Myocyte (in vitro differentiated cells): ENCODE data around the gene KLHL12. TPM values are rescaled to one million over a fixed set of nuclear protein-coding genes. Genes with fewer than 3 reads are reported as not detected.

Source experiments
- DNase-seq: peaks from one replicate; pipeline ENCODE4 v3.0.0-alpha.2; 2012; ENCODE audit warnings: low read depth
- total RNA-seq: library from RNA; depleted of rRNA; stranded (reverse); fragments of >200 nt; gene quantifications from 2 replicates; pipeline ENCODE4 v1.2.3, GENCODE V29; 2014

KLHL12 gene
- total RNA-seq, 1 donor from 2014 or later = 42.8 TPM

DNA sequence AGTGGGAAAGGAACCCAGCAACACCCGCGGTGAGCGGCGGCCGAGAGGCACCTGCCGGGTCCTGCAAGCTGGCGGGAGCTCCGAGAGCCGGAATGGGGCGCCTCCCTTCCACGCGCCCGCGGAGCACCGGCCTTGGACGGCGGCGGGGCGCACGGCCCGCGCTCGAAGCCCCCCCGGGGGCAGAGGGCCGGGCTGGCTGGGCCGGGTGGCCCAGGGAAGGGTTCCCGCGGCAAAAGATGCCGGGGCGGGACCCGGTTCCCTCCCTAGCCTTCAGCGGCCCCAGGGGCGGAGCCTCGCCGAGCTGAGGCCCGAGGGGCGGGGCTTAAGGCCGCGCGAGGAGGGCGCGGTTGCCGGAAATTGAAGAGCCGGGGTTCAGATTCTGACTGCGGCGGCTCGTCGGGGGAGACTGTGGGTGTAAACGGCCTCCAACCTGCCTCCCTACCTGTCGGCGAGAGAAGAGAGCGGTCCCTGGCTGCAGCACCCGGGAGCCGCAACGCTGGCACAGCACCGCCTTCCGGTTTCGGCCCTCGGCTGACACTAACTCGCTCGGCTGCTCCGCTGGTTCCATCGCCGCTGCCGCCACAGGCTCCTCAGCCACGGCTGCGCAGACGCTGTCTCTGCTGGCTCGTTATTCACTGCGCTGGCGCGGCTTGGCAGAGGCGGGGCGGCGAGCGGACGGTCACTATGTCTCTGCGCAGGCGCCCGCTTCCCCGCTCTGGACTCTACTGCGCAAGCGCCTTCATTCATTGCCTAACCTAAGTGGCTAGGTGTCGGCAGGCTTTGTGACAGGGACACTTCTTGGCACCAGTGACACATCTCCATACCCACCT is 38.3 kb downstream of the KLHL12 start, which contains the start of gene RABIF:
Gene RABIF (minus strand): TSS at position 619 of the 830 bp plus-strand sequence. CDS start 51 bp downstream, at position 568.
- DNase-seq = peak; percentile 96

GRCh38 chr1:202888221-202888530 is 38.9 kb downstream of the KLHL12 start:
- DNase-seq = peak; percentile 71

- no peak for DNase-seq
Measured at GRCh38 chr1:202880961-202881460, 46.0 kb downstream of the KLHL12 start.

- DNase-seq = no peak
Measured at GRCh38 chr1:202880062-202880461, 47.0 kb downstream of the KLHL12 start.

DNA sequence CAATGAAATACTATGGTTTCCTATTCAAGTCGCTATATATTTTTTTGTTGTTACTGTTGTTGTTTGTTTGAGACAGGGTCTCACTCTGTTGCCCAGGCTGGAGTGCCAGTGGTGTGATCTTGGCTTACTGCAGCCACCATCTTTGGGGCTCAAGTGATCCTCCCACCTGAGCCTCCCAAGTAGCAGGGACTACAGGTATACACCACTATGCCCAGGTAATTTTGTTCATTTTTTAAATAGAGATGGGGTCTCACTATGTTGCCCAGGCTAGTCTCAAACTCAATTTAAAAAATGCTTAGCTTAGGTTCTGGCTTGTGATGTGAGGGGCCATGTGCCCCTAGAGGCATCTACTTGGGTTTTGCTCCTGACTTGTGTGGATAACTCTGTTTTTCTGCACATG is 47.9 kb downstream of the KLHL12 start:
- no peak for DNase-seq

DNA sequence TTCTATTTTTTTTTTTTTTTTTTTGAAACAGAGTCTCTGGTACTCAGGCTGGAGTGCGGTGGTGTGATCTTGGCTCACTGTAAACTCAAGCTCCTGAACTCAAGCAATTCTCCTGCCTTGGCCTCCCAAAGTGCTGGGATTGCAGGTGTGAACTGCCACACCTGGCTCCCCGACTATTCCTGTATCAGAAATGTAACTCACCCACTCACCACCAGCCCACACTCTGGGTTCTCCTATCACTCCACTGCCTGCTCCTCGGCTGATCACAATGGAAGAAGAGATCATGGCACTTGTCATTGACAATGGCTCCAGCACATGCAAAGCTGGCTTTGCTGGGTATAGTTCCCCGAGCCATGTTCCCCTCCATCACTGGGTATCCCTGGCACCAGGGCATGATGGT is 54.0 kb downstream of the KLHL12 start:
- no peak for DNase-seq

GRCh38 chr1:202871367-202871766 is 55.7 kb downstream of the KLHL12 start:
- DNase-seq = no peak

GRCh38 chr1:202862679-202863560 is 64.1 kb downstream of the KLHL12 start:
- no peak for DNase-seq

GRCh38 chr1:202861420-202862132 is 65.5 kb downstream of the KLHL12 start:
- DNase-seq = peak; percentile 92

- DNase-seq = peak; percentile 15
Measured at GRCh38 chr1:202860744-202861419, 66.2 kb downstream of the KLHL12 start.

GRCh38 chr1:202858789-202859414 is 68.1 kb downstream of the KLHL12 start:
- peak; percentile 17 for DNase-seq

DNA sequence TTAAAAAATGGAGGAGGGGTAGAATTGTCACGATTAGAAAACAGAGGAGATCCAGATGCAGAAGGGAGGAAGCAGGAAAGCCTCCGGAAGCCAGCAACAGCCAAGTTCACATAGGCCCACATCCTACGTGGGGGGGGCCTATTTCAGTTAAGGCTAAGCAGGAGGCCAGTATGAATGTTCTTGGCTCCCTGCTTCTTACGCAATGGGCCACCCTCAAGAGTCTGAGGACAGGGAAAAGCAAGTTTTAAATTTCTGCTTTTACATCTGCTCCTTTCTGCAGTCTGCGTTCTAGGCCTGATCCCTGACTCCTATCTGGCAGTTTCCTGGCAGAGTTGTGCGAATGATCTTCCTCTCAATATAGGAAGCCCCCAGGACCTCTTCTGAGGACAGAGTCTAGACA is 68.7 kb downstream of the KLHL12 start:
- DNase-seq = no peak

DNA sequence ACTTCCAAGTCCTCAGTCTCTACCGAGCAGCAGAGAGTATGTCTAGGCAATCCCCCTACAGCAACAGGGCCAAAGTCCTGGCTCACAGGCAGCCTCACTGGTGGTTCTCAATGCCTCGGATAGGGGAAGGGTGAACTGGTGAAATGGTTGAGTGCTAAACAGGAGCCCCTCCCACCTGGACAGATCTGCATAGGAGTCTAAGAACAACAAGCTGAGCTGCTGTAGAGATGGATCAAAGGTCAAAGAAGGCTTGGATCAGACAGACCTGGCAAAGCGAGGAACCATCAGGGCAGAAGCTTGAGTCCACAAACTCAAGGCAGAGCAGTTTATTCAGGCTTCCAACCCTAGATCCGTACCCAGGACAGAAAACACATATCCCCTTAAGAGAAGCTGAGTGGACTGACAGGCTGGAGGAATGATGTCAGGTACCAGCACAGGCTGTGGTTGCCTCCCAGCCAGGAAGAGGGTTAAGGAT is 69.9 kb downstream of the KLHL12 start:
- DNase-seq = no peak

- DNase-seq = no peak
Measured at GRCh38 chr1:202856014-202856413, 71.0 kb downstream of the KLHL12 start.

- no peak for DNase-seq
Measured at GRCh38 chr1:202854787-202855186, 72.2 kb downstream of the KLHL12 start.

GRCh38 chr1:202852163-202852904 is 74.7 kb downstream of the KLHL12 start:
- peak; percentile 27 for DNase-seq

GRCh38 chr1:202850593-202851362 is 76.3 kb downstream of the KLHL12 start:
- no peak for DNase-seq

DNA sequence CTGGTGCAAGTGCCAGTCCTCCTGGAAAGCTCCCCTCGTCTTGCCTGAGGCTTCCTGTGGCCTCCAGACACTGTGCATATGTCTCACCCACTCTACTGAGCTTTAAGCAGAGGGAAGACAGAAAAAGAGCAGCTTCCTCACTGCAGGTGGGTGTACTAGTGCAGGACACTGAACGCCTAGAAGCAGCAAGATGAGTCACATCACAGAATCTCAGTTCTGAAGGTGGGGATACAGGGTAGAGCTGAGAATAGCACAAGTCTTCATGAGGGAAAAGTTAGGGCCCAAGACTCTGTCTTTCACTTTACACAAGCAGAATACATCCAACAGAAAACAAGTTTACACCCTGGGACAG is 78.9 kb downstream of the KLHL12 start:
- no peak for DNase-seq

DNA sequence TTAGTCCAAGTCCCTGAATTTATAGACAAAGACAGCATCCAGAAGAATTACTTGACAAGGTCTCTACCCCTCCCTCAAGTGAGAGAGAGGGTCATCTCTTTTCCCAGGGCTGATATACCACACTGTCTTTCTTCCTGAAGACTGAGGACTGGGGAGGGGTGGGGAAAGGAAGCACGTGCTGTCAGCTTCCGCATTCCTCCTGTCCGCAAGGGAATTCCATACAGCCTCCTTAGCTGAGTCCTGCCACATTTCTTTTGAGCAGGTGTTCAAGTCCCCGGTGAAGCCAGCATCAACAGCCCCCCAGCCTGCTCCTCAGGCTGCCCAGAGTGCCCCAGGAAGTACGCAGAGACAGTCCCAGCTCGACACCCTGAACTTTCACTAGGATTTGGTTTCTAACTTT is 82.1 kb downstream of the KLHL12 start:
- no peak for DNase-seq
